ENCODE measurements around the gene NFIB. TPM values are rescaled to one million over a fixed set of nuclear protein-coding genes. Genes with fewer than 3 reads are reported as not detected.

Gene NFIB
- total RNA-seq, 1 donor from 2014 or later = 82.7 TPM

- no peak for DNase-seq (ENCODE audit: low read depth, low spot score)
Observed at GRCh38 chr9:14119694-14120514, 194.0 kb downstream of the NFIB start.

- no peak for DNase-seq (ENCODE audit: low read depth, low spot score)
Observed at GRCh38 chr9:14112226-14112625, 201.7 kb downstream of the NFIB start.

DNA sequence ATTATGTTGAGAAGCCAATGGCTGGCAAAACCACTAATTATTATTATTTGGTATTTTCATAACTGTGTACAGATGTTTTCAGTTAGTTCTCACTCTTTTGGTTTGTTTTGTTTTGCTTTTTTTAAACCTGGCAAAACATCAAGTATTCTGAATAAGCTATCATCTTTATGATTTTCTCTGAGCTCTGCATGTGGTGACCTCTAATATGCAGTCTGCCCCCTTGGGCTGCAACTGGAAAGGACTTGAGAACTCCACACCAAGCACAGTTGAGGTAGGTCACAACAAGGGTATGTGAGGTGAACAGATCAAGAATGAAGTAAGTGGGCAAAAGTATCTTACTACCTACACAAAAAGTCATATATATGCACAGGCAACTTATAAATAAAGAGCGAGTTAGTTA, 202.2 kb downstream of the NFIB start:
- DNase-seq (ENCODE audit: low read depth, low spot score) = peak; percentile 26

- DNase-seq (ENCODE audit: low read depth, low spot score) = peak; percentile 95
Observed at GRCh38 chr9:14107977-14108376, 206.0 kb downstream of the NFIB start.

DNA sequence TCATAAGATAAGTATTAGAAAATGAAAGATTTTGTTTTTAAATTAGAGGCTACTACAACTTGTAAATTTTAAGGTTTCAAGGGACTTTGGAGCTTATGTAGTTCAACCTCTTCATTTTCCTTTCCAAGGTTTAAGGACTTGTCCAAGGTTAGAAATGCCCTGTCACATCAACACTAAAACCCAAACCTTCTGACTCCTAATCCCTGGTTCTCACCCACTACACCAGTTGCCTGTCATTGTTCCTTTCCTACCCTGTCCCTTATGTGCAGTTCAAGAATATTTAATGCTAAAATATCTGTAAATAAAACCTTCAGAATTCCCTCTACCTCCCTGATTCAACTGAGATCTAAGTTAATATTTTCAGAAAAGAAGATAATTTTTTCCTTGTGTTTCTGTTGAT, 206.4 kb downstream of the NFIB start:
- no peak for DNase-seq (ENCODE audit: low read depth, low spot score)

DNA sequence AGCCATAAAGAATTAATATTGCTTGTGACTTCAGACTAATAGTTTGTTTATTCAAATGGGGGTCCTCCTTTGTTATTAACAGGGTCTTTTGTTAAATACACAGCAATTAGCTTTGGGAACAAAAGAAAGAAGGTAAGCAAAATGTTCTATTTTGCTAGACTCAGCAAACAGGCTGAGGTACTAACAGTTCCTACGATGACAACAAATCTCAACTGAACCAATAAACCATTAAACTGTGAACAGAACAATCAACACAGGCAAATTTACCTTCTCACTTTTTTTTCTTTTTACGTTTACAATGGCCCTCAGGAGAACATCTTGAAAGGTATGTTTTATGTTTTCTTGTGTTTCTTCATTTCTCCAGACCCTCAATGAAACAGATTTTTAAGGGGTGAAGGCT, 207.2 kb downstream of the NFIB start:
- no peak for DNase-seq (ENCODE audit: low read depth, low spot score)

GRCh38 chr9:14104496-14104895, 209.4 kb downstream of the NFIB start:
- DNase-seq (ENCODE audit: low read depth, low spot score) = no peak

GRCh38 chr9:14103115-14103514, 210.8 kb downstream of the NFIB start:
- DNase-seq (ENCODE audit: low read depth, low spot score) = no peak

DNA sequence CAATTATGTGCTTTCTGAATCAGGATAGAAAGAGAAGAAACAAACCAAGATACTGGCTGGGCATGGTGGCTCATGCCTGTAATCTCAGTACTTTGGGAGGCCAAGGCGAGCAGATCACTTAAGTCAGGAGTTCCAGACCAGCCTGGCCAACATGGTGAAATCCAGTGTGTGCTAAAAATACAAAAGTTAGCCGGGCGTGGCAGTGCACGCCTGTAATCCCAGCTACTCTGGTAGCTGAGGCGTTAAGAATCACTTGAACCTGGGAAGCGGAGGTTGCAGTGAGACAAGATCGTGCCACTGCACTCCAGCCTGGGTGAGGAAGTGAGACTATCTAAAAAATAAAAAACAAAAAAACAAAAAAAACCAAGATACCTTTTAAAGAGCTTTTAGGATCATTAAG, 214.2 kb downstream of the NFIB start:
- no peak for DNase-seq (ENCODE audit: low read depth, low spot score)

GRCh38 chr9:14098486-14099180, 215.3 kb downstream of the NFIB start:
- no peak for DNase-seq (ENCODE audit: low read depth, low spot score)

- DNase-seq (ENCODE audit: low read depth, low spot score) = no peak
Observed at GRCh38 chr9:14097666-14098415, 216.1 kb downstream of the NFIB start.

GRCh38 chr9:14097215-14097614, 216.7 kb downstream of the NFIB start:
- DNase-seq (ENCODE audit: low read depth, low spot score) = peak; percentile 81

GRCh38 chr9:14096258-14096922, 217.6 kb downstream of the NFIB start:
- DNase-seq (ENCODE audit: low read depth, low spot score) = peak; percentile 91

DNA sequence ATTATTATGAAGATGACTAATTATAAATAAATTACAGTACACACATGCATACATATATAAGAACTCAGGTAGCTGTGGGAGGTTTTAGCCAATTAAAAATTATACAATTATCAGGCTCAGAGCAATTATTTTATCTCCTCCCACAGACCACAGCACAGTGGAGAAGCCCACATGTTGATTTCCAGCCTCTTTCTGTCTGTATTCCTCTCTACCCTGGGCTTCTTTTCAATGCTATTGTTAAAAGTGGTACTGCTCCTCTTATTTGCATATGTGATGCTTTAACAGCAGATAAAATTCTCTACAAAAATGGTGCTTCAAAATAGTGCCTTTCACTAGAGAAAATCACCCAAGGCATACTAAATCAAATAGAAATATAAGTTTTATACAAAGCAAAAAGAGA, 218.7 kb downstream of the NFIB start:
- DNase-seq (ENCODE audit: low read depth, low spot score) = no peak

- DNase-seq (ENCODE audit: low read depth, low spot score) = no peak
Observed at GRCh38 chr9:14094491-14094890, 219.4 kb downstream of the NFIB start.

DNA sequence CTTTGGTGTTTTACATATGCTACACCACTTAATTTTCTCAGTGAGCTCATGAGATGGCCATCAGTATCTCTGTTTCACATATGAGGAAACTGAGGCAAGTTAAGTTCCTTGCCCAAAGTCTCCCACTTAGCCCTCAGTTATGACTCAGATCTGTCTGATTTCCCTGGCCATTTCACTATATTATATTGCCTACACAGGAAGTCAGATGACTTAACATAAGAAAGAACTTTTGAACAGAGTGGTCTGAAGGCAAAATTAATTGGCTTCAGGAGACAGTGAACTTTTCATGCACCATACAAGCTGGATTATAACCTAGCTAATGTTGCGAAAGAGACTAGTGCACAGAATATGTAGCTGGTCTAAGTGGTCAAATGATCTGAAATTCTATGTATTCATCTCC, 221.6 kb downstream of the NFIB start:
- DNase-seq (ENCODE audit: low read depth, low spot score) = no peak

DNA sequence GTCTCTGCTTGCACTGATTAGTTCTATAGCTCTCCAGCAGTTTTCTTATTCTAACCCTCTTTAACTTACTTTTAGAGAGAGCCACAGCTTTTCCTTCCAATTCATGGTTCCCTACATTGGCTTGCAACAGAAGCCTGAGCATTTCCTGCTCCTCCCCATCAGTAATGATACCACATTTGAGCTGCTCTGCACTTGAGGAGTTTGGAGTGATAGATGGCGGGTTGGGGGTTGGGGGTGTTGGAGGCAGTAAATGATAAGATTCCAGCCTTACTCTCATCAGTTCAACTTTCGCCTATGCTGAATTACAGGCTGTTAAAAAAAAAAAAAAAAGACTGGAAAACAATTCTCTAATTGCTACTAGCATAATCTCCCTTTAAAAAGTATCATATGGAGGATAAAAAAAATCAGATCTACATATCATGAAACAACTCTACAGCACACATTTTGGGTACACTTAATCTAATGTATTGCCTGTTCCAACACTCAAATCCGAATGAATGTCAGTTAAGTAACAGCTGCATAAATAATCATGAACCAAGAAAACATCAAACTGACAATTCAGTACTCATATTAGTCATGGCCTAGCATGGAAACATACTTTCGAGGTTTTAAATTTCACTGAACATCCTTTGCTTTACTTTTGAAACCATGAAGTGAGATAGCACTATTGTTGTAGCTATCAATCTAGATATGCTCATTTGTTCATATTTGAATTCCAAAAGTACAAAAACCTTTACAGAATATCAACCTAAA, 224.7 kb downstream of the NFIB start:
- DNase-seq (ENCODE audit: low read depth, low spot score) = no peak

DNA sequence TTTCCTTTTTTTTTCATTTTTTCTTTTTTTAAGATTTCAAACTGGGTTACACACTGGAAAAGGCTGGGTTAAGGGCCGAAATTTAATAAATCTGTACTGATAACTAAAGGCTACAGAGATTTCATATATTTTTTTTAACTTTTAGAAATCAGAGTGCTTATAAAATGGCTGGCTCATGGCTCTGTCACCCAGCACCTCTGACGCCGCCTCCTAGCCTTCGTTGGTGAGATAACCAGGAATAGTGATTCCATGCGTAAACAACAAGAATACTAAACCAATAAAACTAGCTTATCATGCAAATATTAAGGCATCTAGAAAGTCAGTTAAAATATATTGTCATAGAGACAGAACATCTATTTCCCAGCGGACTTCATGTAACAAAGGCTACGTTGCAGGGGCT, 226.4 kb downstream of the NFIB start:
- DNase-seq (ENCODE audit: low read depth, low spot score) = no peak

DNA sequence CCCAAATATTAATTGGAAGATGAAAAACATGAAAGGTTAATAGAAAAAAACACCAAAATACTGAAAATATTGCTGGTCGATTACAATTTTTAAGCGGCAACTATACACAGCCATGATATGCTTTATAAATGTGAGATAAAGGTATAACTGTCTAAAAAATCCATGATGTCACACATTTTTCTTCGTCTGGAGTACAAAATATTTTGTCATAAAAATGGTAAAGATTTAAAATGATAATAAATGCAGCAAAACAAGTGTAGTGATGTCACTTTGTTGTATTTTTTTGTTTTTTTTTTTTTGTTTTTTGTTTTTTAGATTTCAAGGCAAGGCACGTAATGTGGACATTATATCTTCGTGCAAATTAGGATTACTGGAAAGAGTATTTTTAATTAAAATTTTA, 227.4 kb downstream of the NFIB start:
- no peak for DNase-seq (ENCODE audit: low read depth, low spot score)

GRCh38 chr9:14085810-14086209, 228.1 kb downstream of the NFIB start:
- DNase-seq (ENCODE audit: low read depth, low spot score) = no peak

DNA sequence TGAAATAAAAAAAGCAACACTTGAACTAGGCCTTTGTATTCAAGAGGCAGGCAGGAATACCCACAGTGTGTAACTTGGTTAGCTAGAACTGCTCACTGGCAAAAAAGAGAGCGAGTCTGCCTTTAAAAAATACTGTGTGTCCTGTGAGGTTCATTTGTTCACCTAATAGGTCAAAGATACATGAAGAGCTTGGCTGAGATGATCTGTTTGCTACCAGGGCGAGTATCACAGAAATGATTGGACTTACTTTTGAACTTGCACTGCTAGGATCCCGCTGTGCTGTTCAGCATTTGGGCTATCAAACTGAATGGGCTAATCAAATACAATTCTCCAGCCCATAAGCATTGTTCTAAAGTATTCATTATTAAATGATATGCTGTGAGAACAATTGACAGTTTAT, 229.1 kb downstream of the NFIB start:
- no peak for DNase-seq (ENCODE audit: low read depth, low spot score)

All from pulmonary artery endothelial cell (primary cell).